Activated CD4-positive, CD25-positive, alpha-beta regulatory T cell treated with anti-CD3 and anti-CD28 coated beads, Interleukin-2, amount 50 U/mL, for 16 hours (primary cell): ENCODE results near the gene LRRC36.

Experiments
- DNase-seq: peaks from one replicate; pipeline ENCODE4 v3.0.0-alpha.2; 2020; ENCODE audit warnings: low read depth, low spot score

LRRC36 gene

GRCh38 chr16:67425061-67425460 is 98.4 kb downstream of the LRRC36 start:
- DNase-seq, result no peak

DNA sequence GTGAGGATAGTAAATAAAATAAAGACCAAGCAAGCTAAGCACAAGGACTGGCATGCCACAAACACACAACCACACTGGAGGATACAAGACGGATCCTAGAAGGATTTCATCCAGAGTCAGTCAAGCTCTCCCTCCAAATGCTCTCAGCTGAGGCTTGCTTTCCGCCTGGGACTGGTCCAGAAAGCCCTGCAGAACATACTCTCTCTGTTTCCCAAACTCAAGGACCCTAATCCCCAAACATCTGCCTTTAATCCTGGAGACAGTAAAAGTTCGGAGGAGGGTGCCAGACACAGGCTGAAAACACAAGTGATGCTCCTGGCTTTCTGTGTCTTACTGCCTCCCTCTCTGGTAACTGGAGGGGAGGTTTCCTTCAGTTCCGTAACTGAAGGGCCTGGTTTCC is 99.0 kb downstream of the LRRC36 start:
- no peak for DNase-seq

DNA sequence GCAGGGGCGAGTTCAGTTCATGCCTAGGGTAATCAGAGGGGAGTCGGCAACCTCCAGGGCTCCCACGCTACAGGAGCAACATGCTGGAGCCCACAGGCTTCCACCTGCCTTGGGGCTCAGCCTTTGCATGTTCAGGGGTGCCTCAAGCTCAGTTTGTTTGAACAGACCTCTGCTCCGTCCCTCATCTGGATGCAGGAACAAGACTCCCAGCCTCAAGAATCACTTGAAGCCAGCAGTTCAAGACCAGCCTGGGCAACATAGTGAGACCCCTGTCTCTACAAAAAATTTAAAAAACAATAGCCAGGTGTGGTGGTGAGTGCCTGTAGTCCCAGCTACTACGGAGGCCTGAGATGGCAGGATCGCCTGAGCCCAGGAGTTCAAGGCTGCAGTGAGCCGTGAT is 99.4 kb downstream of the LRRC36 start:
- no peak for DNase-seq

DNA sequence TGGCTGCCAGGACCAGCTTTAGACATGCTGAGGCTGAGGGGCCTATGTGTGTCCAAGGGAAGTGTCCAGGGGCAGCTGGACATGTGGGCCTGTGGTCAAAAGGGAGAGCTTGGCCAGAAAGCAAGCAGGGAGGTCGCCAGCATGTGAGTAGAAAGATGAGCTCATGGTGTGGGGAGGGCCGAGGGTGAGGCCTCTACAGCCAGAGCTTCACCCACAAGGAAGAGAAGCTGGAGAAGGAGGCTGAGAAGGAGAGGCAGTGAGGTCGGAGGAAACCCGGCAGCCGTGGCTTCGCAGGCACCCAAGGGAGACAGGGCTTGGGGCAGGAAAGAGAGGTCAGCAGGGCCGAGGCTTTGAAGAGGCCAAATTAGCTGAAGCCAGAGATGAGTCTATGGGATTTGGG is 100.3 kb downstream of the LRRC36 start:
- no peak for DNase-seq

- peak; percentile 18 for DNase-seq
Observed at GRCh38 chr16:67428146-67428731, 101.6 kb downstream of the LRRC36 start.

- DNase-seq, result no peak
Observed at GRCh38 chr16:67429053-67429798, 102.6 kb downstream of the LRRC36 start.

DNA sequence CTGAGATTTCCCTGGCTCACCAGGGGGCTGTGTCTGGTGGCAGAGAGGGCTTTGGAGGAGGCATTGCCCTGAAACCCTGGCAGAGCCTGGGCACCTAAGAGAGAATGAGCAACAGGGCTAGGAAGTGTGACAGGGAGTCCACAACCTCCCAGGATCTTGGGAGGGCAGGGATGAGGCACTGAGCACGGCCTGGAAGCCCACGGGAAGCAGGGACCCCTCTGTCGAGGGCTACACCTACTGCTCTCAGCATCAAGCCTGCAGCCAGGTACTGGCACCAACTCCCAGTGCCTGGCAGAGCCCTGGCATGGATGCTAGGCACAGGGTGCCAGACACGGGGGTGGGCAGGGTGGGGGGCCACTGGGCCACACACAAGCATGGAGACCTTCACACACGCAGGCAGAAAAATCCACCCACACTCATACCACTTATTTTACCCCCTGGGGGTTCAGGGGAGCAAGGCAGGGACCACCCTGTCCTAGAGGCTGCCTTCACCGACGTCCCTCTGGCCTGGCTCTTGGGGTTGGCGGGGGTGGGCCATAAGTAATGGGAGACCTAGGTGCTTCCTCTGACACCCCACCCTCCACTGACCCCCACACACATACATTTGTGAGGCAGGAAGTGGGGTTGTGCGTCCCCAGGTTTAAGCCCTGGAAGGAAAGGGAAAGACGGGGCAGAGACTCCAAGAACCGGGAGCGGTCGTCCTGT is 103.3 kb downstream of the LRRC36 start:
- no peak for DNase-seq

- DNase-seq, result no peak
Observed at GRCh38 chr16:67430504-67430976, 103.9 kb downstream of the LRRC36 start.

DNA sequence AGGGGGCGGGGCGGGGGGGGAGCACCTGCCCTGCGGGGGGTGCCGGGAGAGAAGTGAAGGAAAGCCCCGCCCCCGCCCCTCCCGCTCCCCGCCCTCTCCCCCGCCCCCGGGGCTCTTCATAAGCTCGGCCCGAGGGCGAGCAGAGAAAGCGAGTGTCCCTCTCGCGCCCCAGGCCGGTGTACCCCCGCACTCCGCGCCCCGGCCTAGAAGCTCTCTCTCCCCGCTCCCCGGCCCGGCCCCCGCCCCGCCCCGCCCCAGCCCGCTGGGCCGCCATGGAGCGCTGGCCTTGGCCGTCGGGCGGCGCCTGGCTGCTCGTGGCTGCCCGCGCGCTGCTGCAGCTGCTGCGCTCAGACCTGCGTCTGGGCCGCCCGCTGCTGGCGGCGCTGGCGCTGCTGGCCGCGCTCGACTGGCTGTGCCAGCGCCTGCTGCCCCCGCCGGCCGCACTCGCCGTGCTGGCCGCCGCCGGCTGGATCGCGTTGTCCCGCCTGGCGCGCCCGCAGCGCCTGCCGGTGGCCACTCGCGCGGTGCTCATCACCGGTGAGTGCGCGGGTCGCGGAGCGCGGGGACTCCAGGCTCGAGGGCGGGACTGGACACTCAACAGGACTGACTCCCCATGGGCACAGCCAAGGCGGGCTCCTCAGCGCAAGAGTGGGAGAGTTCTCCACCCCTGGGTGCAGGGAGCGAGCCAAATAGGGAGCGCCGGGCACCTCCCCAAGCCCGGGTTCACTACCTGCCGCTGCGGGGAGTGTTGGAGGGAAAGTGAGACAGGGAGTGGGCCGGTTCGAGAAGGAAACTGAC is 104.6 kb downstream of the LRRC36 start, which contains the start of gene HSD11B2:
TSS of gene HSD11B2 (plus strand) at position 145 of the 798 bp plus-strand sequence. CDS start at position 273, 128 bp downstream.
- DNase-seq, result no peak

DNA sequence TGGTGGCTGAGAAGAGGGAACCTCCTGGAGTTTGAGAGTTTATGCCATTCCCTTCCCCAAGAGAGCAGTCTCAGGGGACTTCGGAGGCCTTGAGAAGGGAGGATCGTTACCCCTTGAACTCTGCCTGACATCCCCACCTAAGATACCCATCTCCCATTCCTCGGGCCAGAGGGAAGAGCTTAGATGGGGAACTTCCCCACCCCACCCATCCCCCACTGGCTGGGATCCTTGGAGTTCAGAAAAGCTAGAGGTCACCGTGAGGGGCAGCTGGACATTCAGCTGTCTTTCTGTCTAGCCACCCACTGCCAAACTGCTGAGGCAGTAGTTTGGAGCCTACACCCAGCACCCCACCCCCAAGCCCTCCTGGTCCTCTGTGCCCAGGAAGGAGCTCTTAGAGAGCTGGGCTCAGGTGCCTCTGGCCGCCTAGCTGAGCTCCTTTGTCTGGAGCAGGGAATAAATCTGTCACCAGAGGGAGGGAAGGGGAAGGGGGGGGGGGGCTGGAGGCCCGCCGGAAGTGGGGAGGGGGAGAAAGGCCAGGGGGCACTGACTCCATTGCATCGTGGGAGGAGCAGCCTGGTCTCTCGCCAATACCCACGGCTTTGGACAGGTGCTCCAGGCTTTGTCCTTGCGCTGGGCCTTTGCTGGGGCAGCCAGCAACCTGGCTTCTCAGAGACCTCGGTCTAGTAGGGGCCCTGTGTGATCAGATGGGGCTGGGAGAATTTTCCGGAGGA is 105.3 kb downstream of the LRRC36 start:
- no peak for DNase-seq

DNA sequence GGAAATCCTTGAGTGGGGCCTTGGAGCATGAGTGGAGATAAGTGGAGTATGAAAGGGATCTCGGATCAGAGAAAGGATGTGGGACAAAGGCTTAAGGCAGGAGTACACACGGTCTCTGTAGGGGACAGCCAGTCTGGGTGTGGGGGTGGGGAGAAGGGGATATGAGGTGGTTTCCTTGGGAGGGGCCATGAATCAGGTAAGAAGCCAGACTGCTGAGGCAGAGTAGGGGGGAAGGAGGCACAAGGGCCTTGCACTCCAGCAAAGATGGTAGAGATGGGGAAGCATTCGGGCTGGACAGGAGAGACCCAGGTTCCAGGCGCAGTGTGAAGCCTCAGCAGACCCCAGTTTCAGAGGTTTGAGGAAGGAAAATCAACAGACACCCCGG is 105.9 kb downstream of the LRRC36 start:
- no peak for DNase-seq

- DNase-seq, result no peak
Observed at GRCh38 chr16:67433131-67433719, 106.6 kb downstream of the LRRC36 start.
